ENCODE results near the gene CNNM1.

DNA sequence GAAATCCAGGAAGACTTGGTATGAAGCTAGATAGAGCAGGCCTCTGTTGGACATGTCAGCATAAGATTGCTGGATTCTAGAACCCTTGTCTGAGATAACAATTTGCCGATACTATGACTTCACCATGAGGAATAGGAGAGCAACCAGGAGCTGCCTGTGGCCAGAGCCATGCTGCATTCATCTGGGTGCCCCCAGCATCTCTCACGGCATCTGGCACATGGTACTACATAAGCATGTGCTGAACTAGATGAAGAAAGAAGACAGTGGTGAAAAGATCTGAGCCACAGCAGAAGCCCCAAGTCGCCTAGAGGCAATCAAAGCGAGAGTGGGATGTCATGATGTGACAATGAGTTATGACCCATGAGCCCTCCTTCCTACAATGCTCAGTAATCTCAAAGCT, 81.7 kb downstream of the CNNM1 start:
- TF ChIP-seq, protein P1, sequence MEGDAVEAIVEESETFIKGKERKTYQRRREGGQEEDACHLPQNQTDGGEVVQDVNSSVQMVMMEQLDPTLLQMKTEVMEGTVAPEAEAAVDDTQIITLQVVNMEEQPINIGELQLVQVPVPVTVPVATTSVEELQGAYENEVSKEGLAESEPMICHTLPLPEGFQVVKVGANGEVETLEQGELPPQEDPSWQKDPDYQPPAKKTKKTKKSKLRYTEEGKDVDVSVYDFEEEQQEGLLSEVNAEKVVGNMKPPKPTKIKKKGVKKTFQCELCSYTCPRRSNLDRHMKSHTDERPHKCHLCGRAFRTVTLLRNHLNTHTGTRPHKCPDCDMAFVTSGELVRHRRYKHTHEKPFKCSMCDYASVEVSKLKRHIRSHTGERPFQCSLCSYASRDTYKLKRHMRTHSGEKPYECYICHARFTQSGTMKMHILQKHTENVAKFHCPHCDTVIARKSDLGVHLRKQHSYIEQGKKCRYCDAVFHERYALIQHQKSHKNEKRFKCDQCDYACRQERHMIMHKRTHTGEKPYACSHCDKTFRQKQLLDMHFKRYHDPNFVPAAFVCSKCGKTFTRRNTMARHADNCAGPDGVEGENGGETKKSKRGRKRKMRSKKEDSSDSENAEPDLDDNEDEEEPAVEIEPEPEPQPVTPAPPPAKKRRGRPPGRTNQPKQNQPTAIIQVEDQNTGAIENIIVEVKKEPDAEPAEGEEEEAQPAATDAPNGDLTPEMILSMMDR (IDR thresholded peaks at IDR 0.05 in 4 of 5, conservative IDR thresholded peaks at IDR 0.05 in 1 of 5) = no peak
- TF ChIP-seq POLR2A (IDR thresholded peaks at IDR 0.05) = no peak

All from gastrocnemius medialis (tissue), 4 donors.